Thoracic aorta (tissue), 2 donors: ENCODE results near the gene RALGAPA2. TPM values are rescaled to one million over a fixed set of nuclear protein-coding genes. Genes with fewer than 3 reads are reported as not detected.
A peak's percentile ranks its signal among the peaks of the same experiment; 100 is the strongest.

Source experiments
- ATAC-seq: fragments of 150-250 bp; one replicate; pipeline ENCODE4 v1.8.0; 2017; ENCODE audit warnings: low read depth; ENCODE audit not compliant: insufficient number of reproducible peaks, low FRiP score
- DNase-seq: peaks from one replicate; pipeline ENCODE4 v3.0.0-alpha.2; 2020; ENCODE audit warnings: low spot score
- H3K27ac ChIP-seq, 2 donors: fragments of 200-600 bp; sonication (generic); 1 replicate in 1 of 2; 2 replicates in 1 of 2; pipeline ENCODE4 v1.5.1; 2016; ENCODE audit warnings: mild to moderate bottlenecking in 2 of 2, moderate library complexity in 2 of 2
- H3K27me3 ChIP-seq: fragments of 200-600 bp; sonication (generic); replicated peaks from 2 replicates; pipeline ENCODE4 v1.6.0; 2016; ENCODE audit warnings: mild to moderate bottlenecking; ENCODE audit not compliant: insufficient read depth
- H3K36me3 ChIP-seq: fragments of 200-600 bp; sonication (generic); one replicate; pipeline ENCODE4 v1.5.1; 2016
- H3K4me1 ChIP-seq, 2 donors: fragments of 200-600 bp; sonication (generic); 1 replicate in 1 of 2; 2 replicates in 1 of 2; pipeline versions ENCODE4 v1.5.1 to v1.6.0; 2016; ENCODE audit warnings: low read depth in 2 of 2, mild to moderate bottlenecking in 1 of 2; ENCODE audit not compliant: control insufficient read depth in 1 of 2
- H3K4me3 ChIP-seq: fragments of 200-600 bp; sonication (generic); 2 replicates; pipeline ENCODE4 v1.5.1; 2016; ENCODE audit warnings: mild to moderate bottlenecking
- H3K9me3 ChIP-seq: fragments of 200-600 bp; sonication (generic); 2 replicates; pipeline ENCODE4 v1.5.1; 2016
- total RNA-seq, 2 donors: library from RNA; depleted of rRNA; stranded (reverse); fragments of >200 nt; gene quantifications; one replicate each; pipeline versions ENCODE4 v1.1.0 to v1.2.3, GENCODE V29; 2016
- TF ChIP-seq, protein P1 (sequence below): fragments of 200-600 bp; sonication (generic); IDR thresholded peaks from one replicate; pipeline ENCODE4 v1.5.1; 2019; ENCODE audit warnings: antibody characterized with exemption

Gene RALGAPA2
- total RNA-seq, 2 donors from 2014 or later, result 20.3 to 48.3 TPM

DNA sequence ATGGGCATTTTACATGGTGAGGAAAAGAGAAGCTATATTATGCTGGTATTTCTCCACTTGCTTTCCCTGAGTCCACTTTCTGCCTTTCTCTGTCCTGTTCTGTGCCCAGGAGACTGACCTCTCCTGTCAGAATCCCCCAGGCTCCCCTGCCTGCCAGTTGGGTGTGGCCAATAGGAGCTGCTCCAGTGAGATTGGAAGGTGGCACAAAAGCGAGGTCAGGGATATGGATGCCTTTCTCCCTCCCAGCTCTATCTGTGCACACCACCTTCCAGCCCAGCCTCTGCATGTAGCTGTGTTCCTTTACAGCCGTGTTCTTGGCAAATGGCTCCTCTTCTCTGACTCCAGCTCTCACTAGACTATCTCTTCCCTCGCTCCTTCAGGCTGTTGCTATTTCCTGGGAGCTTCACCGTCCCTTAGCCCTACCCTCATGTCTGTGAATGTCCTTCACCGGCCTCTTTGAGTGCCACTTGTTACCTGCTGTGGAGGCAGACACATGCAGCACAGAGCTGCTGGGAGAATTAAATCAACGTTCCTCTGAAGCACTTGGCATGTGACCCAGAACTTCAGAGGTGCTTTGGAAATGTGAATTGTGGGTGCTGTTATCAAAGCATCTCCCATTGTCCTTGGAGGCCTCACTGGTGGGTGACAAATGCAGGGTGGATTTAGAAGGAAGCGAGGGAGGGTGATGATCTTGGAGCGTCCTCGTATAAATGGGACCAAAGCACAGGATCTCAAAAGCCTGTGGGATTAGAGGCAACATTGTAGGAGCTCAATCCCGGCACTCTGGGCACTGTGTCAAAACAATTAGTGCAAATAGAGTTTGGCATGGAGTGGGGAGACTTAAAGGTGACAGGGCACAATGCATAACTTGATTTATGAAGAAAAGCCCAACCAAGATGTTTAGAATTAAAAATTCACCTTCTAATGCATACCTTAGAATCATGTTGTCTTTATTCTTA, 28.9 kb upstream of the RALGAPA2 start:
- Histone ChIP-seq H3K27ac (no peak overlapping the region), H3K36me3 (no peaks in the 10 kb centered on the region), H3K9me3 (no peaks in the 10 kb centered on the region), H3K27me3 (no peaks in the 10 kb centered on the region), H3K4me3 (no peak overlapping the region), H3K4me1 (peaks cover 6 to 17% of the 10 kb centered on the region in 2 donors)
- no peak for ATAC-seq
- DNase-seq, result no peak
- TF ChIP-seq, protein P1, sequence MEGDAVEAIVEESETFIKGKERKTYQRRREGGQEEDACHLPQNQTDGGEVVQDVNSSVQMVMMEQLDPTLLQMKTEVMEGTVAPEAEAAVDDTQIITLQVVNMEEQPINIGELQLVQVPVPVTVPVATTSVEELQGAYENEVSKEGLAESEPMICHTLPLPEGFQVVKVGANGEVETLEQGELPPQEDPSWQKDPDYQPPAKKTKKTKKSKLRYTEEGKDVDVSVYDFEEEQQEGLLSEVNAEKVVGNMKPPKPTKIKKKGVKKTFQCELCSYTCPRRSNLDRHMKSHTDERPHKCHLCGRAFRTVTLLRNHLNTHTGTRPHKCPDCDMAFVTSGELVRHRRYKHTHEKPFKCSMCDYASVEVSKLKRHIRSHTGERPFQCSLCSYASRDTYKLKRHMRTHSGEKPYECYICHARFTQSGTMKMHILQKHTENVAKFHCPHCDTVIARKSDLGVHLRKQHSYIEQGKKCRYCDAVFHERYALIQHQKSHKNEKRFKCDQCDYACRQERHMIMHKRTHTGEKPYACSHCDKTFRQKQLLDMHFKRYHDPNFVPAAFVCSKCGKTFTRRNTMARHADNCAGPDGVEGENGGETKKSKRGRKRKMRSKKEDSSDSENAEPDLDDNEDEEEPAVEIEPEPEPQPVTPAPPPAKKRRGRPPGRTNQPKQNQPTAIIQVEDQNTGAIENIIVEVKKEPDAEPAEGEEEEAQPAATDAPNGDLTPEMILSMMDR, result no peak

- TF ChIP-seq, protein P1, result no peak
- Histone ChIP-seq H3K4me3 (no peak overlapping the region), H3K9me3 (no peaks in the 10 kb centered on the region), H3K36me3 (no peaks in the 10 kb centered on the region), H3K27me3 (no peaks in the 10 kb centered on the region), H3K27ac (no peak overlapping the region), H3K4me1 (peaks cover 6 to 17% of the 10 kb centered on the region in 2 donors)
- DNase-seq (no peak), ATAC-seq (no peak)
These were observed 28.1 kb upstream of the RALGAPA2 start for GRCh38 chr20:20740541-20740940.

- ATAC-seq, result no peak
- no peaks in the 10 kb centered on the region for H3K9me3 ChIP-seq
These were observed 24.7 kb upstream of the RALGAPA2 start for GRCh38 chr20:20737158-20737557.

GRCh38 chr20:20736303-20736702, 23.9 kb upstream of the RALGAPA2 start:
- no peak for ATAC-seq
- TF ChIP-seq, protein P1, result no peak
- Histone ChIP-seq H3K4me3 (no peak overlapping the region), H3K27ac (no peak overlapping the region), H3K4me1 (peaks cover 10 to 17% of the 10 kb centered on the region in 2 donors), H3K27me3 (no peaks in the 10 kb centered on the region), H3K9me3 (no peaks in the 10 kb centered on the region), H3K36me3 (no peaks in the 10 kb centered on the region)
- DNase-seq, result no peak

More at GRCh38 chr20:20737158-20737557, 24.7 kb upstream of the RALGAPA2 start:
- H3K4me1 ChIP-seq, result peaks cover 9 to 10% of the 10 kb centered on the region in 2 donors
- no peaks in the 10 kb centered on the region for H3K27me3 ChIP-seq
- no peaks in the 10 kb centered on the region for H3K36me3 ChIP-seq
- no peak for DNase-seq
- no peak overlapping the region for H3K4me3 ChIP-seq
- TF ChIP-seq, protein P1, result no peak
- H3K27ac ChIP-seq, result no peak overlapping the region

DNA sequence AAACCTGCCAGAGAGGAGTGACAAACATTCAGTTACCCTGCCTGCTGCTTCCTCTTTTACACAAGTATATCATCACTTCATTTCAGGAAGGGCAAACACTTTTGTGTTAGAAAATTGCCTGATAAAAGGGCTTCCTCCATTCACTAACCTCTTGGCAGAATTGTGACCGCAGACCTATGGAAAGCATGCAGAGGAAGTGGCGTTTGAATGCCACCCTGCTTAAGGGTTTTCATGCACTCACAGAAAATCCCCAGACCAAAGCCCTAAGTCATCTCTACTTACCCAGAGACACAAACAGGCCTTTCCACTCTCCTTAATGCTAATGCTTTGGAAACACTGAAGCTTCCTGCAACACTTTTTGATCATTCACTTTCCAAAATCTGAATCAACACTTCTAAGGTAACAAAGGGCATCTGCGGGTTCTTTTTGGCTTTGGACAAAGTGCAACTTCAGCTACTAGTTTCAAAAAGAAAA, 22.1 kb upstream of the RALGAPA2 start:
- Histone ChIP-seq H3K4me3 (no peak overlapping the region), H3K9me3 (no peaks in the 10 kb centered on the region), H3K36me3 (no peaks in the 10 kb centered on the region), H3K27ac (peak overlapping the region in 1 of 2 donors; percentile 29), H3K4me1 (peaks cover 16 to 31% of the 10 kb centered on the region in 2 donors), H3K27me3 (no peaks in the 10 kb centered on the region)
- ATAC-seq, result no peak
- DNase-seq, result no peak
- TF ChIP-seq, protein P1, result no peak
